ENCODE measurements around the gene RBFOX2. TPM values are rescaled to one million over a fixed set of nuclear protein-coding genes. Genes with fewer than 3 reads are reported as not detected.

The RBFOX2 gene
- polyA plus RNA-seq, 3 donors: 15.2 to 53.4 (median 28.9) TPM

- 58 to 68% (median 68%) methylated on average over 7 of the region's 7 CpGs for WGBS, 3 donors
- H3K27ac ChIP-seq (ENCODE audit: low read depth, low read length): no peak overlapping the region
These were observed 134.2 kb downstream of the RBFOX2 start for GRCh38 chr22:35894464-35894878.

GRCh38 chr22:35893698-35894097, 134.9 kb downstream of the RBFOX2 start:
- no peak overlapping the region for H3K27ac ChIP-seq (ENCODE audit: low read depth, low read length)
- 47 to 64% (median 52%) methylated on average over 4 of the region's 4 CpGs for WGBS, 3 donors

- WGBS, 3 donors: 24 to 83% (median 33%) methylated on average over 4 of the region's 4 CpGs
- no peak overlapping the region for H3K27ac ChIP-seq (ENCODE audit: low read depth, low read length)
These were observed 136.4 kb downstream of the RBFOX2 start for GRCh38 chr22:35892192-35892591.

- 96% methylated on average over 1 of the region's 1 CpG for WGBS, 3 donors
- no peak overlapping the region for H3K27ac ChIP-seq (ENCODE audit: low read depth, low read length)
These were observed 137.2 kb downstream of the RBFOX2 start for GRCh38 chr22:35891442-35891841.

GRCh38 chr22:35889071-35889470, 139.6 kb downstream of the RBFOX2 start:
- no peak overlapping the region for H3K27ac ChIP-seq (ENCODE audit: low read depth, low read length)
- 95 to 96% (median 96%) methylated on average over 4 of the region's 4 CpGs for WGBS, 3 donors

- 93 to 98% (median 95%) methylated on average over 2 of the region's 2 CpGs for WGBS, 3 donors
- H3K27ac ChIP-seq (ENCODE audit: low read depth, low read length): no peak overlapping the region
These were observed 140.3 kb downstream of the RBFOX2 start for GRCh38 chr22:35888181-35888870.

- 87 to 90% (median 88%) methylated on average over 2 of the region's 2 CpGs for WGBS, 3 donors
- H3K27ac ChIP-seq (ENCODE audit: low read depth, low read length): no peak overlapping the region
These were observed 141.2 kb downstream of the RBFOX2 start for GRCh38 chr22:35887296-35887875.

GRCh38 chr22:35886309-35886708, 142.3 kb downstream of the RBFOX2 start:
- no peak overlapping the region for H3K27ac ChIP-seq (ENCODE audit: low read depth, low read length)
- 91 to 94% (median 91%) methylated on average over 4 of the region's 4 CpGs for WGBS, 3 donors

- WGBS, 3 donors: 74 to 96% (median 77%) methylated on average over 2 of the region's 2 CpGs
- H3K27ac ChIP-seq (ENCODE audit: low read depth, low read length): no peak overlapping the region
These were observed 144.1 kb downstream of the RBFOX2 start for GRCh38 chr22:35884529-35884928.

- H3K27ac ChIP-seq (ENCODE audit: low read depth, low read length): no peak overlapping the region
- WGBS, 3 donors: 58 to 68% (median 66%) methylated on average over 5 of the region's 5 CpGs
These were observed 145.5 kb downstream of the RBFOX2 start for GRCh38 chr22:35883031-35883620.

- 48 to 54% (median 49%) methylated on average over 5 of the region's 5 CpGs for WGBS, 3 donors
- H3K27ac ChIP-seq (ENCODE audit: low read depth, low read length): no peak overlapping the region
These were observed 146.2 kb downstream of the RBFOX2 start for GRCh38 chr22:35882211-35883030.

- 94 to 98% (median 94%) methylated on average over 2 of the region's 2 CpGs for WGBS, 3 donors
These were observed 149.3 kb downstream of the RBFOX2 start for GRCh38 chr22:35879351-35879750.

GRCh38 chr22:35873426-35873825, 155.2 kb downstream of the RBFOX2 start:
- no peak overlapping the region for H3K27ac ChIP-seq (ENCODE audit: low read depth, low read length)
- WGBS, 3 donors: 96 to 98% (median 97%) methylated on average over 3 of the region's 3 CpGs

More at GRCh38 chr22:35879351-35879750, 149.3 kb downstream of the RBFOX2 start:
- no peak overlapping the region for H3K27ac ChIP-seq (ENCODE audit: low read depth, low read length)

- no peak overlapping the region for H3K27ac ChIP-seq (ENCODE audit: low read depth, low read length)
- WGBS, 3 donors: 88 to 95% (median 91%) methylated on average over 13 of the region's 13 CpGs
These were observed 156.2 kb downstream of the RBFOX2 start for GRCh38 chr22:35872451-35872850.

- 66 to 80% (median 75%) methylated on average over 3 of the region's 3 CpGs for WGBS, 3 donors
- H3K27ac ChIP-seq (ENCODE audit: low read depth, low read length): no peak overlapping the region
These were observed 157.9 kb downstream of the RBFOX2 start for GRCh38 chr22:35870517-35871293.

- no peak overlapping the region for H3K27ac ChIP-seq (ENCODE audit: low read depth, low read length)
- 97 to 100% (median 99%) methylated on average over 5 of the region's 5 CpGs for WGBS, 3 donors
These were observed 159.7 kb downstream of the RBFOX2 start for GRCh38 chr22:35868938-35869337.

GRCh38 chr22:35866651-35867050, 162.0 kb downstream of the RBFOX2 start:
- WGBS, 3 donors: 43 to 78% (median 46%) methylated on average over 3 of the region's 3 CpGs
- H3K27ac ChIP-seq (ENCODE audit: low read depth, low read length): no peak overlapping the region

GRCh38 chr22:35864545-35865165, 164.0 kb downstream of the RBFOX2 start:
- no peak overlapping the region for H3K27ac ChIP-seq (ENCODE audit: low read depth, low read length)
